ENCODE measurements around the gene CHRFAM7A.
"Not testable (repeated sequence)": the region's sequence is repeated elsewhere in the genome, so short reads cannot be mapped to it uniquely, and the experiment has no call there.

Gene CHRFAM7A

DNA sequence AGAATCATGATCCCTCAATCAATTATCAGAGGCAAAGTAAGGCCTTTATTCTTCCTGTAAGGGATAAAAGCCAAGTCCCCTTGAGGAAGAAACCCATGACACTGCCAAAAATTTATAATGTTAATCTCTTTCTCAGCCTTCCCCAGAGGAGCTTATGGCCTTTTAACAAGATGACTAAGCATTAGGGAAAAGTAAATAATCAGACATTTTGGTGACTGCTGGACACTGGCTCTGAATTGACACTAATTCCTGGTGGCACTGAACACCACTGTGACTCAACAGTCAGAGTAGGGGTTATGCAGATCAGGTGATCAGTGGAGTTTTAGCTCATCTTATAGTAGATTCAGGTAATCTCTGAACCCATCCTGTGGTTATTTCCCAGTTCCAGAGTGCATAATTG is 82.8 kb downstream of the CHRFAM7A start:
- DNase-seq = not testable (repeated sequence)
